ENCODE data around the gene ENOSF1.
A peak's percentile ranks its signal among the peaks of the same experiment; 100 is the strongest.

DNA sequence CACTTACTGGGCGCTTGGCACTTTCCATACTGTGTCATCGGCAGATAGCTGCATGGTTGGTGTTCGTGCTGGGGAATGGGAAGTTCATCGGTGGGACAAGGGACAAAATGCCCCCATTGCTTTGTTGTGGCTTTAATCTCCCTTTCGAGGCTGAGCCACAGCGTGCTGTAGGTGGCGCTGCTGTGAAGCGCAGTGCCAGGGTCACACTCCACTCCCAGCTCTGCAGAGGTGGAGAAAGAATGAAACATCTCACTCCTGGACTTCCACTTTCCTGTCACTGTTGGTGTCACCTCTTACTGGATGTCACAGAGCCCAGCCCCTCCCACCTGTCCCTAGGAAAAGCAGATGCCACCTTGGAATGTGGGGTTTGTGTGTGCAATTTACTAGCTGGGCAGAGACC, 46.3 kb downstream of the ENOSF1 start:
- TF ChIP-seq, protein P1, sequence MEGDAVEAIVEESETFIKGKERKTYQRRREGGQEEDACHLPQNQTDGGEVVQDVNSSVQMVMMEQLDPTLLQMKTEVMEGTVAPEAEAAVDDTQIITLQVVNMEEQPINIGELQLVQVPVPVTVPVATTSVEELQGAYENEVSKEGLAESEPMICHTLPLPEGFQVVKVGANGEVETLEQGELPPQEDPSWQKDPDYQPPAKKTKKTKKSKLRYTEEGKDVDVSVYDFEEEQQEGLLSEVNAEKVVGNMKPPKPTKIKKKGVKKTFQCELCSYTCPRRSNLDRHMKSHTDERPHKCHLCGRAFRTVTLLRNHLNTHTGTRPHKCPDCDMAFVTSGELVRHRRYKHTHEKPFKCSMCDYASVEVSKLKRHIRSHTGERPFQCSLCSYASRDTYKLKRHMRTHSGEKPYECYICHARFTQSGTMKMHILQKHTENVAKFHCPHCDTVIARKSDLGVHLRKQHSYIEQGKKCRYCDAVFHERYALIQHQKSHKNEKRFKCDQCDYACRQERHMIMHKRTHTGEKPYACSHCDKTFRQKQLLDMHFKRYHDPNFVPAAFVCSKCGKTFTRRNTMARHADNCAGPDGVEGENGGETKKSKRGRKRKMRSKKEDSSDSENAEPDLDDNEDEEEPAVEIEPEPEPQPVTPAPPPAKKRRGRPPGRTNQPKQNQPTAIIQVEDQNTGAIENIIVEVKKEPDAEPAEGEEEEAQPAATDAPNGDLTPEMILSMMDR (IDR thresholded peaks at IDR 0.05 in 2 of 3, conservative IDR thresholded peaks at IDR 0.05 in 1 of 3; ENCODE audit: control insufficient read depth in 2 of 3, extremely low read depth in 1 of 3, insufficient read depth in 1 of 3, low read depth in 3 of 3, low read length in 3 of 3), result peak in 2 of 3 experiments; percentile 21 to 25; a peak in 2 of 6 replicates
- TF ChIP-seq LARP7 (IDR thresholded peaks at IDR 0.05) (no peak), CHD2 (IDR thresholded peaks at IDR 0.05; ENCODE audit: borderline replicate concordance, low read depth, low read length) (no peak), EZH2 (IDR thresholded peaks at IDR 0.05; ENCODE audit: borderline replicate concordance, control insufficient read depth, low read depth, low read length) (no peak), BCL11A (IDR thresholded peaks at IDR 0.05; ENCODE audit: low read depth, low read length) (no peak), CREM (IDR thresholded peaks at IDR 0.05; ENCODE audit: low read depth) (no peak), SRF (IDR thresholded peaks at IDR 0.05; ENCODE audit: low read depth in 2 of 2, low read length in 2 of 2) (no peak), CREB1 (IDR thresholded peaks at IDR 0.05; ENCODE audit: low read depth) (no peak), POLR2AphosphoS5 (IDR thresholded peaks at IDR 0.05; ENCODE audit: low read length) (no peak)
- TF ChIP-seq, protein P2, sequence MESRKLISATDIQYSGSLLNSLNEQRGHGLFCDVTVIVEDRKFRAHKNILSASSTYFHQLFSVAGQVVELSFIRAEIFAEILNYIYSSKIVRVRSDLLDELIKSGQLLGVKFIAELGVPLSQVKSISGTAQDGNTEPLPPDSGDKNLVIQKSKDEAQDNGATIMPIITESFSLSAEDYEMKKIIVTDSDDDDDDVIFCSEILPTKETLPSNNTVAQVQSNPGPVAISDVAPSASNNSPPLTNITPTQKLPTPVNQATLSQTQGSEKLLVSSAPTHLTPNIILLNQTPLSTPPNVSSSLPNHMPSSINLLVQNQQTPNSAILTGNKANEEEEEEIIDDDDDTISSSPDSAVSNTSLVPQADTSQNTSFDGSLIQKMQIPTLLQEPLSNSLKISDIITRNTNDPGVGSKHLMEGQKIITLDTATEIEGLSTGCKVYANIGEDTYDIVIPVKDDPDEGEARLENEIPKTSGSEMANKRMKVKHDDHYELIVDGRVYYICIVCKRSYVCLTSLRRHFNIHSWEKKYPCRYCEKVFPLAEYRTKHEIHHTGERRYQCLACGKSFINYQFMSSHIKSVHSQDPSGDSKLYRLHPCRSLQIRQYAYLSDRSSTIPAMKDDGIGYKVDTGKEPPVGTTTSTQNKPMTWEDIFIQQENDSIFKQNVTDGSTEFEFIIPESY (IDR thresholded peaks at IDR 0.05), result no peak

Data from GM12878 (cell line).